Panc1 (cell line): ENCODE measurements around the gene RAB33A. TPM values are rescaled to one million over a fixed set of nuclear protein-coding genes. Genes with fewer than 3 reads are reported as not detected.

ENCODE experiments used
- ATAC-seq: fragments of 200-7000 bp; cut with Tn5 transposase; 2 replicates; pipeline ENCODE4 v1.9.1; 2020; ENCODE audit warnings: mild to moderate bottlenecking, moderate library complexity
- BruUV-seq: library from RNA; stranded (reverse); fragments of 400-500 nt; replicated peaks from 2 replicates; lab custom pipeline; 2021; lab: Mats Ljungman, UMichigan
- CTCF ChIA-PET: fragments of 300-600 bp; sonication (Branson Sonifier 250); formaldehyde crosslinking; loops from one replicate; lab custom pipeline; 2022; ENCODE audit warnings: antibody characterized with exemption; lab: Charles Lee
- POLR2A ChIA-PET: fragments of 300-600 bp; sonication (Branson Sonifier 250); formaldehyde crosslinking; loops from one replicate; lab custom pipeline; 2022; ENCODE audit warnings: antibody characterized with exemption; lab: Charles Lee
- DNase-seq: peaks from one replicate; pipeline ENCODE4 v3.0.0-alpha.2; 2010; ENCODE audit warnings: low read depth, low spot score
- H3K27ac ChIP-seq: 2 replicates; pipeline ENCODE4 v1.5.1; 2011; ENCODE audit warnings: mild to moderate bottlenecking, low read length, inconsistent platforms
- H3K27me3 ChIP-seq: fragments of 200-500 bp; sonication (Bioruptor generic); 2 replicates; pipeline ENCODE4 v1.6.0; 2014; ENCODE audit warnings: low read length, inconsistent platforms; ENCODE audit not compliant: control insufficient read depth, insufficient read depth
- H3K36me3 ChIP-seq: fragments of 200-500 bp; sonication (Bioruptor generic); 2 replicates; pipeline ENCODE4 v1.5.1; 2014; ENCODE audit warnings: inconsistent platforms, mild to moderate bottlenecking, low read length, moderate library complexity; ENCODE audit not compliant: control insufficient read depth, insufficient read depth
- H3K4me1 ChIP-seq: 2 replicates; pipeline ENCODE4 v1.5.1; 2011; ENCODE audit warnings: inconsistent platforms, mild to moderate bottlenecking, low read length, moderate library complexity; ENCODE audit not compliant: control insufficient read depth, insufficient read depth
- H3K4me3 ChIP-seq, 2 experiments: 2 replicates each; pipeline ENCODE4 v1.5.1; 2011 to 2012; ENCODE audit warnings: low read depth in 2 of 2, low read length in 2 of 2, mild to moderate bottlenecking in 2 of 2, inconsistent platforms in 1 of 2, moderate library complexity in 1 of 2
- H3K9me3 ChIP-seq: fragments of 200-500 bp; sonication (Bioruptor generic); 2 replicates; pipeline ENCODE4 v1.5.1; 2014; ENCODE audit warnings: low read depth, mild to moderate bottlenecking, inconsistent platforms, low read length, moderate library complexity; ENCODE audit not compliant: control insufficient read depth, insufficient read depth
- CTCF ChIP-seq: fragments of 450-650 bp; IDR thresholded peaks from 2 replicates; pipeline ENCODE4 v1.5.1; 2017; ENCODE audit warnings: mild to moderate bottlenecking
- POLR2AphosphoS5 ChIP-seq: IDR thresholded peaks from 2 replicates; pipeline ENCODE4 v1.6.1; 2012; ENCODE audit warnings: mild to moderate bottlenecking, low read depth, low read length, moderate library complexity
- SIN3A ChIP-seq: IDR thresholded peaks from 2 replicates; pipeline ENCODE4 v1.6.1; 2012; ENCODE audit warnings: low read depth, mild to moderate bottlenecking, low read length, moderate library complexity, borderline replicate concordance; ENCODE audit not compliant: insufficient read depth
- TCF7L2 ChIP-seq: IDR thresholded peaks from 2 replicates; pipeline ENCODE4 v1.6.1; 2011; ENCODE audit warnings: mild to moderate bottlenecking, low read depth, low read length, inconsistent platforms
- in situ Hi-C: cut with HindIII; loops from 2 replicates; pipeline ENCODE4 v1.10.0; 2016; ENCODE audit warnings: low sequenced_read_pairs, low pct_unique_long_range_greater_than_20kb
- intact Hi-C: fragments of 100-400 bp; cut with micrococcal nuclease; formaldehyde crosslinking; loops from one replicate; pipeline ENCODE4 v1.10.0; 2022; ENCODE audit not compliant: unreplicated experiment
- total RNA-seq: library from RNA; stranded (reverse); gene quantifications from one replicate; pipeline ENCODE4 v1.2.1, GENCODE V29; 2021; ENCODE audit not compliant: unreplicated experiment
- TF ChIP-seq, protein P1 (sequence below), 2 experiments: IDR thresholded peaks; 2 replicates each; pipeline ENCODE4 v1.6.1; 2011 to 2012; ENCODE audit warnings: low read depth in 2 of 2, control low read depth in 1 of 2, low read length in 1 of 2, mild to moderate bottlenecking in 1 of 2, moderate library complexity in 1 of 2; ENCODE audit not compliant: insufficient read depth in 1 of 2

The RAB33A gene
- total RNA-seq, 1 experiment from 2014 or later = 2.2 TPM

GRCh38 chrX:130174045-130174704, 2.4 kb downstream of the RAB33A start:
- no peaks in the 10 kb centered on the region for H3K36me3 ChIP-seq
- DNase-seq (no peak), ATAC-seq (no peak)
- ChIA-PET POLR2A (no interaction called here), CTCF (interaction anchor here (0.5 kb wide), 1 partner anchor 571 kb away, joined by 5 read pairs; no protein-coding TSS in a partner anchor)
- intact Hi-C loops (no loop called here), in situ Hi-C loops (no loop called here)
- no peak overlapping the region for H3K4me3 ChIP-seq
- TF ChIP-seq, protein P1, sequence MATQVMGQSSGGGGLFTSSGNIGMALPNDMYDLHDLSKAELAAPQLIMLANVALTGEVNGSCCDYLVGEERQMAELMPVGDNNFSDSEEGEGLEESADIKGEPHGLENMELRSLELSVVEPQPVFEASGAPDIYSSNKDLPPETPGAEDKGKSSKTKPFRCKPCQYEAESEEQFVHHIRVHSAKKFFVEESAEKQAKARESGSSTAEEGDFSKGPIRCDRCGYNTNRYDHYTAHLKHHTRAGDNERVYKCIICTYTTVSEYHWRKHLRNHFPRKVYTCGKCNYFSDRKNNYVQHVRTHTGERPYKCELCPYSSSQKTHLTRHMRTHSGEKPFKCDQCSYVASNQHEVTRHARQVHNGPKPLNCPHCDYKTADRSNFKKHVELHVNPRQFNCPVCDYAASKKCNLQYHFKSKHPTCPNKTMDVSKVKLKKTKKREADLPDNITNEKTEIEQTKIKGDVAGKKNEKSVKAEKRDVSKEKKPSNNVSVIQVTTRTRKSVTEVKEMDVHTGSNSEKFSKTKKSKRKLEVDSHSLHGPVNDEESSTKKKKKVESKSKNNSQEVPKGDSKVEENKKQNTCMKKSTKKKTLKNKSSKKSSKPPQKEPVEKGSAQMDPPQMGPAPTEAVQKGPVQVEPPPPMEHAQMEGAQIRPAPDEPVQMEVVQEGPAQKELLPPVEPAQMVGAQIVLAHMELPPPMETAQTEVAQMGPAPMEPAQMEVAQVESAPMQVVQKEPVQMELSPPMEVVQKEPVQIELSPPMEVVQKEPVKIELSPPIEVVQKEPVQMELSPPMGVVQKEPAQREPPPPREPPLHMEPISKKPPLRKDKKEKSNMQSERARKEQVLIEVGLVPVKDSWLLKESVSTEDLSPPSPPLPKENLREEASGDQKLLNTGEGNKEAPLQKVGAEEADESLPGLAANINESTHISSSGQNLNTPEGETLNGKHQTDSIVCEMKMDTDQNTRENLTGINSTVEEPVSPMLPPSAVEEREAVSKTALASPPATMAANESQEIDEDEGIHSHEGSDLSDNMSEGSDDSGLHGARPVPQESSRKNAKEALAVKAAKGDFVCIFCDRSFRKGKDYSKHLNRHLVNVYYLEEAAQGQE (IDR thresholded peaks at IDR 0.05; ENCODE audit: insufficient read depth in 1 of 2, low read depth in 2 of 2, low read length in 1 of 2) = no peak
- TF ChIP-seq TCF7L2 (no peak), CTCF (no peak)
- BruUV-seq = no TSS peak
- no peaks in the 10 kb centered on the region for H3K27me3 ChIP-seq
- peaks cover 27% of the 10 kb centered on the region for H3K4me1 ChIP-seq
- no peaks in the 10 kb centered on the region for H3K9me3 ChIP-seq
- H3K27ac ChIP-seq = peak overlapping the region; percentile 69; the same call in 1 of the 2 replicates

DNA sequence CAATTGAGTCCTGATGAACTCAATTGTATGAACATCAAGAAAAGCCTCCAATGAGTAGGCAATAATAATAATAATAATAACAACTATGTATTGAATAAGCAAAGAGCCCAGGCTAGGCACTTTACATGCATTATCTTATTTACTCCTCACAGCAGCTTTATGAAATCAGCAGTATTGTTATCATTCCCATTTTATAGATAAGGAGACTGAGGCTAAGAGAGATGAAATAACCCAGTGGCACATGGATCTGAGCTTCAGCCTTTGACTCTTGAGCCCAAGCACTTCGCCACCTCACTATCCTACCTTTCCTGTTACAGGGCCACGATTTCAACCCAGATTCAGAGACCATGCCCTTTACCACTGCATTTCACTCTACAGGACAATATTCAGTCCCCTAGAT, 3.2 kb downstream of the RAB33A start:
- ChIA-PET POLR2A (no interaction called here), CTCF (no interaction called here)
- Histone ChIP-seq H3K9me3 (no peaks in the 10 kb centered on the region), H3K36me3 (no peaks in the 10 kb centered on the region), H3K4me1 (peaks cover 27% of the 10 kb centered on the region), H3K4me3 (no peak overlapping the region), H3K27ac (no peak overlapping the region), H3K27me3 (no peaks in the 10 kb centered on the region)
- no TSS peak for BruUV-seq
- in situ Hi-C loops = no loop called here
- ATAC-seq (no peak), DNase-seq (no peak)
- intact Hi-C loops = no loop called here
- TF ChIP-seq, protein P1 (IDR thresholded peaks at IDR 0.05; ENCODE audit: insufficient read depth in 1 of 2, low read depth in 2 of 2, low read length in 1 of 2) = no peak
- TF ChIP-seq TCF7L2 (no peak), SIN3A (no peak), CTCF (no peak), POLR2AphosphoS5 (no peak)
